Esophagus muscularis mucosa (tissue), 3 donors: ENCODE data around the gene MRPL24.

Source experiments
- POLR2A ChIP-seq: fragments of 450-650 bp; IDR thresholded peaks from one replicate; pipeline ENCODE4 v1.6.1; 2017; ENCODE audit warnings: antibody characterized with exemption, moderate library complexity, mild to moderate bottlenecking, low read depth
- POLR2AphosphoS5 ChIP-seq, 2 donors: sonication (generic); formaldehyde crosslinking; IDR thresholded peaks; one replicate each; pipeline ENCODE4 v1.6.1; 2017; ENCODE audit warnings: antibody characterized with exemption in 2 of 2
- TF ChIP-seq, protein P1 (sequence below), 3 experiments: fragments of 200-600 bp in 2 of 3; fragments of 450-650 bp in 1 of 3; sonication (generic) in 2 of 3; IDR thresholded peaks; one replicate each; pipeline ENCODE4 v1.5.1; 2017 to 2019; ENCODE audit warnings: antibody characterized with exemption in 3 of 3, mild to moderate bottlenecking in 2 of 3, moderate library complexity in 1 of 3

GRCh38 chr1:156721131-156721530 lies 19.8 kb downstream of the MRPL24 start:
- TF ChIP-seq, protein P1, sequence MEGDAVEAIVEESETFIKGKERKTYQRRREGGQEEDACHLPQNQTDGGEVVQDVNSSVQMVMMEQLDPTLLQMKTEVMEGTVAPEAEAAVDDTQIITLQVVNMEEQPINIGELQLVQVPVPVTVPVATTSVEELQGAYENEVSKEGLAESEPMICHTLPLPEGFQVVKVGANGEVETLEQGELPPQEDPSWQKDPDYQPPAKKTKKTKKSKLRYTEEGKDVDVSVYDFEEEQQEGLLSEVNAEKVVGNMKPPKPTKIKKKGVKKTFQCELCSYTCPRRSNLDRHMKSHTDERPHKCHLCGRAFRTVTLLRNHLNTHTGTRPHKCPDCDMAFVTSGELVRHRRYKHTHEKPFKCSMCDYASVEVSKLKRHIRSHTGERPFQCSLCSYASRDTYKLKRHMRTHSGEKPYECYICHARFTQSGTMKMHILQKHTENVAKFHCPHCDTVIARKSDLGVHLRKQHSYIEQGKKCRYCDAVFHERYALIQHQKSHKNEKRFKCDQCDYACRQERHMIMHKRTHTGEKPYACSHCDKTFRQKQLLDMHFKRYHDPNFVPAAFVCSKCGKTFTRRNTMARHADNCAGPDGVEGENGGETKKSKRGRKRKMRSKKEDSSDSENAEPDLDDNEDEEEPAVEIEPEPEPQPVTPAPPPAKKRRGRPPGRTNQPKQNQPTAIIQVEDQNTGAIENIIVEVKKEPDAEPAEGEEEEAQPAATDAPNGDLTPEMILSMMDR (IDR thresholded peaks at IDR 0.05) = no peak
- TF ChIP-seq POLR2A (no peak), POLR2AphosphoS5 (IDR thresholded peaks at IDR 0.05) (no peak)
